Thyroid gland (tissue), 4 donors: ENCODE results near the gene SNCB. TPM values are rescaled to one million over a fixed set of nuclear protein-coding genes. Genes with fewer than 3 reads are reported as not detected.
"Not testable (repeated sequence)": the region's sequence is repeated elsewhere in the genome, so short reads cannot be mapped to it uniquely, and the experiment has no call there.

Experiments
- DNase-seq, 2 donors: peaks; one replicate each; pipeline ENCODE4 v3.0.0-alpha.2; 2019
- H3K27ac ChIP-seq, 3 donors: fragments of 200-600 bp; sonication (generic); 1 replicate in 2 of 3; 2 replicates in 1 of 3; pipeline ENCODE4 v1.5.1; 2016 to 2019; ENCODE audit warnings: mild to moderate bottlenecking in 1 of 3, moderate library complexity in 1 of 3
- H3K27me3 ChIP-seq: fragments of 200-600 bp; sonication (generic); one replicate; pipeline ENCODE4 v1.5.1; 2019
- H3K36me3 ChIP-seq, 2 donors: fragments of 200-600 bp; sonication (generic); one replicate each; pipeline ENCODE4 v1.5.1; 2016 to 2019
- H3K4me1 ChIP-seq, 2 donors: fragments of 200-600 bp; sonication (generic); one replicate each; pipeline ENCODE4 v1.5.1; 2017 to 2019
- H3K4me3 ChIP-seq, 3 donors: fragments of 200-600 bp; sonication (generic); replicated peaks in 1 of 3; 1 replicate in 2 of 3; 2 replicates in 1 of 3; pipeline ENCODE4 v1.5.1; 2016; ENCODE audit warnings: mild to moderate bottlenecking in 1 of 3
- H3K9me3 ChIP-seq: fragments of 200-600 bp; sonication (generic); one replicate; pipeline ENCODE4 v1.5.1; 2017
- POLR2A ChIP-seq, 2 donors: fragments of 450-650 bp; IDR thresholded peaks; one replicate each; pipeline ENCODE4 v1.6.1; 2017; ENCODE audit warnings: antibody characterized with exemption in 2 of 2, mild to moderate bottlenecking in 2 of 2, moderate library complexity in 1 of 2
- WGBS, 2 donors: methylation state at CpG; one replicate each; pipeline ENCODE4 v1.1.5; 2017; 5-methylcytosine and 5-hydroxymethylcytosine counted together
- intact Hi-C: fragments of 100-400 bp; cut with DNase I; formaldehyde crosslinking; loops from one replicate; pipeline ENCODE4 v1.15.1; 2023
- total RNA-seq, 4 donors: library from RNA; depleted of rRNA; stranded (reverse); fragments of >200 nt; gene quantifications; one replicate each; pipeline ENCODE4 v1.2.3, GENCODE V29; 2016
- TF ChIP-seq, protein P1 (sequence below), 6 experiments: fragments of 200-600 bp in 3 of 6; fragments of 450-650 bp in 3 of 6; sonication (generic) in 3 of 6; IDR thresholded peaks; one replicate each; pipeline ENCODE4 v1.5.1; 2016 to 2019; ENCODE audit warnings: antibody characterized with exemption in 6 of 6, mild to moderate bottlenecking in 2 of 6, inconsistent platforms in 1 of 6, moderate library complexity in 1 of 6

Gene SNCB
- total RNA-seq, 4 donors from 2014 or later = not detected

DNA sequence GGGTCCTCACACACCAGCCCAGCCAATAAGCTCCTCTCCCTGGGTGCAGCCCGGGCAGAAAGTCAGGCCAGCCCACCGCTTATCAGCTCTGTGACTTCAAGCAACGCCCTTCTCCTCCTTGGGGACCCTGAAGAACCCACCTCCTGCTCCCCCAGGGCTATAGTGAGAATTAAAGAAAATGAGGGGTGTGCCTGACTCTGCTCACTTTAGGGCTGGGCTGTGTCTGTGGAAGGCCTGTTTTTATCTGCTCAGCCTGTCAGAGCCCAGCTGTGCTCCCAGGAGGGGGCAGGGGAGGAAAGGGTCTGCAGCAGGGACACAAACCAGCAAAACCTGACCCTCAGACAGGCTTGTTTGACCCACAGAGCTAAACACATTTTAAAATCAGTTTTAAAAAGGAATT is 24.3 kb downstream of the SNCB start:
- 65 to 71% methylated on average over 3 of the region's 3 CpGs for WGBS, 2 donors
- Histone ChIP-seq H3K4me3 (no peak overlapping the region), H3K9me3 (no peaks in the 10 kb centered on the region), H3K36me3 (no peaks in the 10 kb centered on the region), H3K27ac (no peak overlapping the region), H3K27me3 (peaks cover 6% of the 10 kb centered on the region), H3K4me1 (peaks cover 0 to 10% of the 10 kb centered on the region in 2 donors)
- intact Hi-C loops = no loop called here
- DNase-seq = no peak
- no peak for TF ChIP-seq POLR2A (IDR thresholded peaks at IDR 0.05)
- TF ChIP-seq, protein P1, sequence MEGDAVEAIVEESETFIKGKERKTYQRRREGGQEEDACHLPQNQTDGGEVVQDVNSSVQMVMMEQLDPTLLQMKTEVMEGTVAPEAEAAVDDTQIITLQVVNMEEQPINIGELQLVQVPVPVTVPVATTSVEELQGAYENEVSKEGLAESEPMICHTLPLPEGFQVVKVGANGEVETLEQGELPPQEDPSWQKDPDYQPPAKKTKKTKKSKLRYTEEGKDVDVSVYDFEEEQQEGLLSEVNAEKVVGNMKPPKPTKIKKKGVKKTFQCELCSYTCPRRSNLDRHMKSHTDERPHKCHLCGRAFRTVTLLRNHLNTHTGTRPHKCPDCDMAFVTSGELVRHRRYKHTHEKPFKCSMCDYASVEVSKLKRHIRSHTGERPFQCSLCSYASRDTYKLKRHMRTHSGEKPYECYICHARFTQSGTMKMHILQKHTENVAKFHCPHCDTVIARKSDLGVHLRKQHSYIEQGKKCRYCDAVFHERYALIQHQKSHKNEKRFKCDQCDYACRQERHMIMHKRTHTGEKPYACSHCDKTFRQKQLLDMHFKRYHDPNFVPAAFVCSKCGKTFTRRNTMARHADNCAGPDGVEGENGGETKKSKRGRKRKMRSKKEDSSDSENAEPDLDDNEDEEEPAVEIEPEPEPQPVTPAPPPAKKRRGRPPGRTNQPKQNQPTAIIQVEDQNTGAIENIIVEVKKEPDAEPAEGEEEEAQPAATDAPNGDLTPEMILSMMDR (IDR thresholded peaks at IDR 0.05) = no peak

DNA sequence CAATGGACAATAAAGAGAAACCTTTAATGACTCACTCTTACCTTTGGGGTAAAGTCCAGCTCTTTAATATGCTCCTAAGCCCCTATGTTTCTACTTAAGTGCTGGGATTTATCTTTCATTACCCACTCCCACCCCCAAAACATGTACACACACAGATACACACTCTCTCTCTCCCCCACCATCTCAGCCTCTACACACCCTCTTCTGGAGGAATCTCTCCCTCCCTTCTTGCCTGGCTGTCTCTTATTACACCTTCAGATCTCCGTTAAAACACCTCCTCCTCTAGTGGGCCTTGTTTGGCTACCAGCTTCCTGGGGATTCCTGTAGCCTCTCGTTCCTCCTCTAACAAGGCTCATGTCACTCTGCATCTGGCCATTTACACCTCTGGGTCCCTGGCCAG is 27.2 kb downstream of the SNCB start:
- Histone ChIP-seq H3K4me1 (no peaks in the 10 kb centered on the region), H3K36me3 (no peaks in the 10 kb centered on the region), H3K27ac (no peak overlapping the region), H3K27me3 (no peaks in the 10 kb centered on the region), H3K9me3 (no peaks in the 10 kb centered on the region), H3K4me3 (no peak overlapping the region)
- no peak for DNase-seq
- 19 to 33% methylated on average over 2 of the region's 2 CpGs for WGBS, 2 donors
- TF ChIP-seq, protein P1 (IDR thresholded peaks at IDR 0.05) = no peak
- no peak for TF ChIP-seq POLR2A (IDR thresholded peaks at IDR 0.05)
- intact Hi-C loops = no loop called here

DNA sequence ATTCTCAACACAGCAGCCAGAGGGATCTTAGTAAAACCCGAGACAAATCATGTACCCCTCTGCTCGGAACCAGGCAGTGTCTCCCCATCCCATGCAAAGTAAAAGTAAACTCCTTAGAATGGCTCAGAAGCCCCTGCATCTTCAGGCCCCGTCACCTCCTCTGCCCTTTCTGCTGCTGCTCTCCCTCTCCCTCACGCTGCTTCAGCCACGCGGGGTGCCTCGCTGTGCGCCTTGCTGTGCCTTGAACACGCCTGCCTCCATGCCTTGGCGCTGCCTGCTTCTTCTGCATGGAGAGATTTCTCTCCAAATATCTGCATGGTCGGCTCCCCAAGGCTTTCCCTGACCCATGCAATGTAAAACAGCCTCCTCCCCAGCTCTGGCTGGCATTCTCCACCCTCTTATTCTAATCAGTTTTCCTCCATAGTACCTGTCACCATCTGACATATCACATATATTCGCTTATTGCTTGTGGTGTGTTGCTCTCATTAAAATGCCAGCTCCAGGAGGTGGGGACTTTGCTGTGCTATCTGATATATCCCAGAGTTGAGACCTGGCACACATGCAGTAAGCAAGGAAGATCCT is 28.3 kb downstream of the SNCB start:
- H3K27me3 ChIP-seq = no peaks in the 10 kb centered on the region
- no peaks in the 10 kb centered on the region for H3K36me3 ChIP-seq
- intact Hi-C loops = no loop called here
- DNase-seq = no peak
- 73 to 77% methylated on average over 12 of the region's 12 CpGs for WGBS, 2 donors
- no peaks in the 10 kb centered on the region for H3K4me1 ChIP-seq
- TF ChIP-seq, protein P1 (IDR thresholded peaks at IDR 0.05) = no peak
- TF ChIP-seq POLR2A (IDR thresholded peaks at IDR 0.05) = no peak
- H3K4me3 ChIP-seq = no peak overlapping the region
- H3K9me3 ChIP-seq = no peaks in the 10 kb centered on the region
- no peak overlapping the region for H3K27ac ChIP-seq

DNA sequence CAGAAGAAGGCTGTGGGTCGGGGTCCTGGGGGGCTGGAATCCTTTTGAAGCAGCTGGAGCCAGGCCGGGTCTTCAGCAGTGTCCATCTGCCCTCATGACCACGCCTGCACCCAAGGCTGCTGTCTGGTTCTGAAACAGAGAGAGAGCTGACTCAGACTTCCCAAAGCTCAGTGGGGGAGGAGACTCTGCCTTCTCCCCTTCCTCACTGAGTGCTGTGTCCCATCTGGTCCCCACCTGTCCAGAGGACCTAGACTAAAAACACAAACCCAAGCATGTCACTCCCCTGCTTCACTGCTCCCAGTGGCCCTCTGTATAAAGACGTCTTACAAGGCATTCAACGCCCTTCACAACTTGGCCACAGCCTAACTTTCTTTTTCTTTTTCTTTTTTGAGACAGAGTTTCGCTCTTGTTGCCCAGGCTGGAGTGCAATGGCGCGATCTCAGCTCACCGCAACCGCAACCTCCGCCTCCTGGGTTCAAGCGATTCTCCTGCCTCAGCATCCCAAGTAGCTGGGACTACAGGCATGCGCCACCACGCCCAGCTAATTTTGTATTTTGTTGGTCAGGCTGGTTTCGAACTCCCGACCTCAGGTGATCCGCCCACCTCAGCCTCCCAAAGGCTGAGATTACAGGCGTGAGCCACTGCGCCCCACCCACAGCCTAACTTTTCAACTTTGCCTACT is 30.4 kb downstream of the SNCB start:
- H3K4me1 ChIP-seq, DNase-seq, H3K4me3 ChIP-seq, intact Hi-C loops, H3K27ac ChIP-seq, H3K9me3 ChIP-seq, H3K36me3 ChIP-seq, H3K27me3 ChIP-seq: not testable (repeated sequence)
- 91 to 97% methylated on average over 17 to 18 of the region's 19 CpGs for WGBS, 2 donors

DNA sequence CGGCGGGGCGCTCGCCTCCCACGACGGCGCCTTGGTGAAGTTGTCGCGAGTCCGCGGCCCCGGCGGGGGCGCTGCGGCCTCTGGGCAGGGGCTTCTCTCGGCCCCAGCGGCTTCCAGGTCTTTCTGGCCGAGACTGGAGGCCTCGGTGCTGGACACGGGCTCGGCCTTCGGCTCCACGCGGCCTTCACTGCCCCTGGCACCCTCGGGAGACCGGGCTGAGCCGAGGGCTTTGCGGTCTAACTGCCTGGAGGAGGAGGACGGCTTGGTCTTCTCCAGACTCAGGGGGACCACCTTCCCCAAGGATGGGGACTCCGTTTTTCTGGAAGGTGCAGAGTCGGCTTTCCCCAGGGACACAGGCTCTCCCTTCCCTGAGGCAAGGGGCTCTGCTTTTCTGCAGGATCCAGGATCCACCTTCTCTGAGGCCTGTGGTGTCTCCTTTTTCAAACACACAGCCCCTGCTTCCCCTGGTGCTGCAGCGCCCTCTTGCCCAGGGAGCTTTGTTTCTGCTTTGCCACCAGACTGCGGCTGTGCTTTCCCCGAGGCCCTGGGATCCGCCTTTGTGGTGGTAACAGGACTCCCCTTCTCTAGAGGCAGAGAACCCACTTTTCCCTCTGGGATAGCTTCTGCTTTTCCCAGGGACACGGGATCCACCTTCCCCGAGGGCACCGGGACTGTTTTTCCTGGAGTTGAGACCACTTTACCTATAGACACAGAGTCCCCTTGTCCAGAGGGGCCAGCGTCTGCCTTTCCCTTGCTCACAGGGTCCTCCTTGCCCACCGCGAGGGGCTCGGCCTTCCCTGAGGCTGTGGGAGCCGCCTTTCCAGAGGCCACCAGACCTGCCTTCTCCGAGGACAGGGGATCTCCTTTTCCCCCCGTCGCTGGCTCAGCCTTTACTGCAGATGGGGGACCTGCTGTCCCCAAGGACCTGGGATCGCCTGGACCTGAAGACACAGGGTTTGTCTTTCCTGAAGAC is 32.6 kb downstream of the SNCB start:
- WGBS, 2 donors = 90 to 94% methylated on average over 17 to 21 of the region's 47 CpGs
- no peaks in the 10 kb centered on the region for H3K36me3 ChIP-seq
- TF ChIP-seq, protein P1 (IDR thresholded peaks at IDR 0.05) = no peak
- no peak for TF ChIP-seq POLR2A (IDR thresholded peaks at IDR 0.05)
- H3K4me1 ChIP-seq = no peaks in the 10 kb centered on the region
- no peak overlapping the region for H3K4me3 ChIP-seq
- H3K27me3 ChIP-seq = no peaks in the 10 kb centered on the region
- intact Hi-C loops = no loop called here
- no peaks in the 10 kb centered on the region for H3K9me3 ChIP-seq
- H3K27ac ChIP-seq = no peak overlapping the region
- DNase-seq = no peak
